Measurements from ENCODE around the gene SCRG1.

SCRG1 gene

DNA sequence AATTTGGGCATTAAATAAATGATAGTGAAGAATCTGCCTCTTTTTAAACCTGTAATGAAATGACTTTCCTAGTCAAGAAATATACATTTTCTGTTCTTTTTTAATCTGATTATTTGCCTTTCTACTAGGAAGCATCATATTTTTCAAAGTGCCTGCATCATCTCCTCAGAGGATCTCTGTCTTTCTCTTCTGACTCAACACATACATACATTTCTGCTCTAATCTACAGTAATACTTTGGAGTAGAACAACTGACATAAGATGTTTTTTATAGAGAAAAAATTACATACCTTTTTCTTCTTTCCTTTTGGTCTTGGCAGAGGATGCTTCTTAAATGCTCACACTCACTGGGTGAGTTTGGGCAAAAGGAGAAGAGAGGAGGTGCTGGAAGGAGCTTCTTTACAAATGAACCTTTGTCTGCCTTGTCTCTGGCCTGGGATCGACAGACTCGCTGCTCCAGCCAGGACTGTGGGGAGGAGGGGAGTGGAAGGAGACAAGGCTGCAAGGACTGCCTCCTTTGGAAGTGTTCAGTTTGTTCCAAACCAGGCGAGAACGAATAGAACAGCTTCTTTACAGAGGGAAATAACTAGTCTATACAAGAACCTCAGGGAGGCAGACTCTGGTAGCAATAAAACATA, at the start of gene SCRG1:
TSS of gene SCRG1 (minus strand) at position 338 of the 637 bp plus-strand sequence. CDS start 7,702 bp downstream, outside the sequence.
- no peak for DNase-seq

DNA sequence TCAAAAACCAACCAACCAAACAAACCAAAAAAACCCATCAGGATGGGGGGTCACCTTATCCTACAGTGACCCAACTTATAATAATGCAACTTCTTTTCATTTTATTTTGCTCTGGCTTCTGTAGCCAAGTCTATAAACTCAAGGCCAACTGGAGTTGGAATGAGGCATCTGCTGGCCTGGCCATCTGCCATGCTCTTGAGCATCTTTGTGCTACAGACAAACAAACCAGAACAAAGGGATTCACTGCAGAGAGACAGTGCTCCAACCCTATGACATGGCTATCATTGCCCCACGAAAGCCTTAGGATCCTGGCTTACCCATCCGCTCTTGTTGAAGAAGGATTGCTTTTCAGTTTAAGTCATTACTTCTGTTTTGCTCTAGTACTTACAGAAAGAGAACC, 49.2 kb upstream of the SCRG1 start:
- DNase-seq = no peak

DNA sequence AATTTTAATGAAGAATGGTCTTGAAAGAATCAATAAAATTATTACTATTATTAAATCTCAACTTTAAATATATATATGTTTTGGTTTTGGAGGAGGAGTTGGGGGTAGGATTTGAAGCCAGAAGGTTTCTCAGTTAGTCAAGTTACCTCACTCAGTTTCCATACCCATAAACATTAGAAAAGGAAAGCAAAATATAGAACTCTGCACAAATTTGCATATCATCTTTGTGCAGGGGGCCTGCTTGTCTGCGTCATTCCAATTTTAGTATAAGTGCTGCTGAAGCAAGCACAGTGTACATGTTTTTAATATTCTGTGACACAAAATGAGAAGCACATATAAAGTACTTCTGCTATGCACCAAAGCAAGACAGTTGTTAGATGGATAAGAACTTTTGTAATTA, 47.5 kb upstream of the SCRG1 start:
- no peak for DNase-seq

DNA sequence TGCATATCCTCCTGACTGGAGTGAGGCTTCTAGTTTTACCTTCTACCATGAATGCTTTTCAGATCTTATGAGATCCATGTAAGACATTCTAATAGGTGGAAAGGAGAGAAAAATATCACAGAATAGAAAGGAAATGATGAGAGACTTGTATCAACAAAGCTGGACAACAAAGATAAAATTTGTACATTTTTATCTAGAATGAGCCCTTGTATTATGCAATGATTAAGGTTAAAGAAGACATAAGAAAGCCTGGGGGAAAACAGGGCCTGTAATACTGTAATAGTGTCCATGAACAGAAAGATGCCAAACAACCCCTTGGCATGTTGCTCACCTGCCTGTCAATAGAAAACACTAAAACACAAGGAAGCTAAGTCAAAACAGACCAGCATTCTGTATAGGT, 44.2 kb upstream of the SCRG1 start:
- no peak for DNase-seq

DNA sequence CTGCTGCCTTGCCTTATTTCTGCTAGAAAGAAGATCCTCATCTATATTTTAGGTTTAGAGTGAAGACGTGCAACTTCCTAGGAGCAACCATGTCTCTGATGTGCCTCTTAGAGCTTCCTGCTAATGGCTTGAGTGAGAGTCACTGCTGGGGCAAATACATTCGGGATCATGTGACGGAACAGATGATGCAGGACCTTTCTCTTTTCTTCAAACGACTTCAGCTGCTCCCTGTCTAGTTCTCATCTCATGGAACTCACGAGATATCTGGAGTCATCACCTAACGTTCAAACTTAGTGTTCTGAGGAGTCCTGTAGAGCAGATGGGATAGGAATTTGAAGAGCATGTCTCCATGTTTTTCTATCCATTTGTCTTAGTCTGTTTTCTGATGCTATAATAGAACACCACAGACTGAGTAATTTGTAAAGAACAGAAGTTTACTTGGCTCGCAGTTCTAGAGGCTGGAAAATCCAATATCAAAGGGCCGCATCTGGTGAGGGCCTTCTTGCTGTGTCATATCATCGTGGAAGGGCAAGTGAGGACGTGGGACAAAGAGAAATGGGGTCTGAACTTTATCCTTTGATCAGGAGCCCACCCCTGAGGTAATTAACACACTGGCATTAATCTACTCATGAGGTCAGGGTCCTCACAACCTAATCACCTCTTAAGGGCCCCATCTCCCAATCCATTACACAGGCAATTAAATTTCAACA, 43.5 kb upstream of the SCRG1 start:
- DNase-seq = no peak

DNA sequence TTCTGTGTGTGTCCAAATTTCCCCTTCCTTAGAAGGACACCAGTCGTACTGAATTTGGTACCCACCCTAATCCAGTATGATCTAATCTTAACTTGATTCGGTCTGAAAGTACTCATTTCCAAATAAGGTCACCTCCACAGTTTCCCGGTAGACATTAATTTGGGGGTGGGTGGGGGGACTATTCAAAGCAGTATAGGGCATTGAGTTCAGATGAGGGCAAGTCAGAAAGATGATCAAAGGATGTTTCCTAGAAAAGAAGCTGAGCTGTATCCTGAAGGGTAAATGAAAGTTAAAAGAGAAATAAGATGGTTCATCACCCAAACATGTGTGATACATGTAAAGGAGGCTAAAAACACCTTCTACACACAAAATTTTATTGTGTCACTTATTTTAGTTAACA, 42.0 kb upstream of the SCRG1 start:
- no peak for DNase-seq

DNA sequence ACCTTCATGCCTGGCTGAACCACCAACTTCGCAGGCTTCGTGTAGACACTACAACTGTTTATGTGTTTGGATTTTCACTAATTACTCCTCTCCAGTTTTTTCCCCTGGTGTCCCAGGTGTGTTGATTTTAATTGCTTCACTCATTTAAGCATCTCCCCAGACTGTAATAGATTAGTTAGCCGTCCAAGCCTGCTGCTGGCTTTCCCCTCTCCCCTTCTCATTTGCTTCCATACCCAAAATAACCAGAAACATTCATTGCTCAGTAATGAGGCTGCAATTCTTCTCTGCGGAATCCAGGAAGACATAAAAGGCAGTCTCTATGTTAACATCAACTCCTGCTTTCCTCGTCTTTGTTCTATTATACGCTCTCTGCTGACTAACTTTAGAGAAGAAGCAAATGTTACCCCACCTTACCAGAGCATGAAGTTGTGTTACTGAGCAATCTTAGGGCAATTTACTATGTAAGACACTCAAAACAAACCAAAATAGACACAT, 37.9 kb upstream of the SCRG1 start:
- DNase-seq = no peak

DNA sequence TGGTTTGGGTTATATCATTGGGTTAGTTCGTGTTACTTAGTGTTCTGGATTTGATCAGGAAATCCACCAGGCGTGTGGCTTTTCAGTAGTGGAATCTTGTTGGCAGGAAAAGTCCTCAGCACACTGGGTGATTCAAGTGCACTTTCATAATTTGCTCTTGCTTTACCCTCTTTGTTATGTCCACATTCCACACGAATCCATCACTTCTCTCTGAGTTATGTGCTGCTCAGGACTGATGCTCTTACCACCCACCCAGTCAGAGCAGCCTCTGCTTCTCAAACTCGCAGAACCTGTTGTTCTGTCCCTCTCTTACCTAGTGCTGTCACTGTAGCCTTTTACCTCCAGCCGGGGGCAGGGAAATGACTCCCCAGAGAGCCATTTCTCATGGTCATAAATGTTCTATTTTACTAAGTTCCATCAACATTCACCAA, 37.2 kb upstream of the SCRG1 start:
- DNase-seq = no peak

DNA sequence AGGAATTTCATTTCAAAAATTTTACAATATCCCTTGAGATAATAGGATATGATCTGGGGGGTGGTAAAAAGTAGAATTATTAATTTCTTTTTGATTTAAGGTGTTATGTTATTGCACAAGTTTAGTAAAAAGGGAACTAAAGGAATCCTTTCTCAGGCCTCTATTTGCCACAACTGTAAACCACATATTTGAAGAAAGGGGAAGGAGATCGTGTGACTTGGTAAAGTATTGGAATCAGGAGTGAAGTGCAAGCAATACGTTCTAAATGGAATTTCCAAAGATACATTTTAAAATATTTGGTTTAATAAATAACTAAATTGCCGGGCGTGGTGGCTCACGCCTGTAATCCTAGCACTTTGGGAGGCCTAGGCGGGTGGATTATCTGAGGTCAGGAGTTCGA, 35.3 kb upstream of the SCRG1 start:
- DNase-seq = no peak

DNA sequence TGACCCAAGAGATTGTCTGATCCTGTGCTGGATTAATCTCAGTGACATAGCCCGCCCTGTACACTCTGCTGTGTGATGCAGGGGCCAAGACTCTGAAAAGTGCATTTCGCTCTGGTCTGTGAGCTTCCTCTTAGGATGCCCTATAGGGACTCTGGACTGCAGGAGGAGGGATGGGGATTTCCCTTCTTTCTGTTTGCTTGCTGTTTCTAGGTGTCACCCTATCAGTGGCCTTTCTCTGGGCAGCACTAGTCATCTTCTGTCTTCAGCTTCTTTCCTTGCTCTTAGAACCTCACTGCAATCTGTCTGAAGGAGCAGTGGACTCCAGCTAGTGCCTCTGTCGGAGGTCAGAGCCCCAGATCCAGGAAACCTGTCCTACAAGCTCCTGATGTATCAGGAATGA, 34.5 kb upstream of the SCRG1 start:
- DNase-seq = no peak

DNA sequence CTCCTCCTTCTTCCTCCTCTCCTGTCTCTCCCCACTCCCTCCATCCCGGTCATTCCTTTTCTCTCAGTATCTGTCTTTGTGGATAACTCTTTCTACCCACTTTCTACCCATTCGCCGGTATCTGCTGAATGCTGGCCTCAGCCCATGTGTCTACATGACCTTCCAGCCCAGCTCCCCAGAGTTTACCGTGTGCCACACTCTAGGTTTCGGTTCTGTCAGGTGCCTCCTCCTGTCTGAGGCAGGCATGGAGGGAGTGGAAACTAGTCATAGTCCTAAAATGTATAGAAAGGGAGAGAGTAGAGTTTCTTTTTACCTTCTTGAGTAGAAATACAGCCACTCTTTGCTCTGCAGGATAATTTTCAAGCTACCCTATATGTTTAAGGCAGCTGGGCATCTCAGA, 33.5 kb upstream of the SCRG1 start:
- no peak for DNase-seq

DNA sequence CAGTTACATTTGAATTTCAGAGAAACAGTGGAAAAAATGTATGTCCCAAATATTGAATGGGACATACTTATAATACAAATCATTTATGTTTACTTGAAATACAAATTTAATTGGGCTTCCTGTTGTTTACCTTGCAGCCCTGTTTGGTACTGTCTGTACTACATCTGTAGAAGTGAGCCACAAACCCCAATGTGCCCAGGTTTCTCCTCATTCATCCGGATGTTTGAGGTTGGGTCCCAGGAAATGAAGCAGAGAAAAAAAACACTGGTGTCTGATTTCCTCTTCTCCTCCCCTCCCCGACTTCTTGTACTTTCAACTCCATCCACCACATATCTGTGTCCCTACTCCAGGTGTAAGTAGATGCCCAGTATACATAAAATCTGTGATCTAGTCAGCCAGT, 27.1 kb upstream of the SCRG1 start:
- no peak for DNase-seq

DNA sequence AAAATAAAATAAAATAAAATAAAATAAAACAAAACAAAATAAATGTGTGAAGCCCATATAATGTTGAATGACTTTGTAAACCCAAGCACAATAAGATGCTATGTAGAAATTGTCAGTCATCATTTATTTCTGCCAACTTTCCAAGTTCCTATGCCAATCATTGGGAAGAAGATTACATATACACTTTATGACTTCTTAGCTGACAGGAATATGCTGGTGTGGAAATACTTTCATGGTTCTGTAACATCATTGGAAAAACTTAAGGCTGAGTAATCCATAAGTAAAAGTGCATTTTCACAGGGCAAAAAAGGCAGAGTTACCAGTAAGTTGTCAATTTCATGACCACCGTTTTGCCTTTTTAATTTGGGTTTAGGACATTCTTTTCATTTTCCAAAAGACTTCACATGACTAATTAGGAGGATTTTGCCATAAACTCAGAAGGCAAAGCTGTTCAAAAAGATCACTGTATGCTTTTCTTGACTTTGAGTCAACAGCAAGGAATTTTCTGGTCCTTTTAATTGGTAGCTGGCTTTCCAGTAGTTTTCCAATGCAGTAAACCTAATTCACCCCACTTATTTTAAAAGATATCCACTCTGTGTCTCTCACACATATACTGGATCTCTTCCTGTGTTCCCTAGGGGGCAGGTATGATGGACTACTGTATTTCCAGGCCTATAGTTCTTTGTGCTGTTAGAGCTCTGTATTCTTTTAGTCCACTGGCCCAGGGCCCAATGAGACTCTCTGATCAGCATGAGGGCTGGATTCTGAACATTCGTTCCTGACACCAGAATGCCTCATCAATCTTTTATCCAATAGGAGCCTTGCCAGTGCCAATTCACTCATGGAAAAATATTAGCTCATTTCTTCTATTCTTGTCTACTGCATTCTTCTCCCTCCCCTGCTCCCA, 26.2 kb upstream of the SCRG1 start:
- no peak for DNase-seq

DNA sequence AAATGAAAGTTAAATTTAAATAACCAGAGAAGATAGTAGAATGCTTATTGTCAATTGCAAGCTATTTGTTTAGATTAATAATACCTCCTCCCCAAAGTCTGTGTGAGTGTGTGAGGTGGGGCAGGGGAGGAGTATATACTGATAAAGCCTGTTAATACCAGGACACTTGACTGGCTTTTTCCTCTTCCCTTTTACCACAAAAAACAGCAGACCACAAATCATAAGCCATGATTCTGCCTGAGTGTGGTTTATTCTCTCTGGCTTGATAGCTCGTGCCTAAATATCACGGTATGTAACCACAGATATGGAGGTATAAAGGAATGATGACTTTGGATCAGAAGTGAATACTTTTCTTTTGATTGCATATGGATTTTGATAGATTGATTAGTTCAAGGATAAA, 21.9 kb upstream of the SCRG1 start:
- no peak for DNase-seq

DNA sequence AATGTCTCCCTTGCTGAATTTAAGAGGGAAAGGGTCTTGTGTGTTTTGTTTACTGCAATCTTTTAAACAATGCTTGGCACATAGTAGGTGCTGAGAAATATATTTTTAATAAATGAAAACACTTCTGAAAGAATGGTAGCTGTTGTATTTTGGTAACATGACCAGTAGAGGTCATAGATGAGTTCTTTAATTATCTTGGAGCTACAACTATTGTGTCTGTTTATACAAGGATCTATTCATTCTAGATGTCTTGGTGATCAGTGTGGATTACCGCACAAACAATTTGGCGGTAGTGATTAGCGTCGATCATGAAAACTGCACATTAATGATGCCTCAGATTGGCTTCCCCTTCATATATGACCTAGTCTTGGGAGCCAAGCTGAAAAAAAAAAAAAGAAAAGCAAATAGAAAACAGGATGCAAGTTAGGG, 21.4 kb upstream of the SCRG1 start:
- DNase-seq = no peak

DNA sequence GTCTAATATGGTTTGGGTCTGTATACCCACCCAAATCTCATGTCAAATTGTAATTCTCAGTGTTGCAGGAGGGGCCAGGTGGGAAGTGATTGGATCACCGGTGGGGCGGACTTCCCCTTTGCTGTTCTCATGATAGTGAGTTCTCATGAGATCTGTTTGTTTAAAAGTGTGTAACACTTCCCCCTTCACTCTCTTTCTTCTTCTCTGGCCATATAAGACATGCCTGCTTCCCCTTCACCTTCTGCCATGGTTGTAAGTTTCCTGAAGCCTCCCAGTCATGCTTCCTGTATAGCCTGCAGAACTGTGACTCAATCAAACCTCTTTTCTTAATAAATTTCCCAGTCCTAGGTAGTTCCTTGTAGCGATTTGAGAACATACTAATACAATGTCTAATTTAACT, 19.7 kb upstream of the SCRG1 start:
- no peak for DNase-seq

DNA sequence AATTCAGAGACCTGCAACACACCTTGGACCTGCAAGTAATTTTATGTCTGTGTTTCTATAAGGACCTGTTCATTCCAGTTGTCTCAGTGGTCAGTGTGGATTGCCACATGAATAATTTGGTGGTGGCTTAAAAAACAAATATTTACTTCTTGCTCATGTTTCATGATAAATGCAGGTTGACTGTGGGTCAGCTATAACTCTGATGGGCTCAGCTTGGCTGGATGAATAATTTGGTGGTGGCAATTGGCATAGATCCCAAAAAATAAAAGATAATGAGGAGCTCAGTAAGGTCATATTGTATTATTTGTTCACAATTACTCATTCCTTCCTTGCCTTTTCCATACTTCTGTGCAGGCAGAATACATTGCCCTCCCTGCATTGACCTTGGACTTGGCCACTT, 18.9 kb upstream of the SCRG1 start:
- no peak for DNase-seq

DNA sequence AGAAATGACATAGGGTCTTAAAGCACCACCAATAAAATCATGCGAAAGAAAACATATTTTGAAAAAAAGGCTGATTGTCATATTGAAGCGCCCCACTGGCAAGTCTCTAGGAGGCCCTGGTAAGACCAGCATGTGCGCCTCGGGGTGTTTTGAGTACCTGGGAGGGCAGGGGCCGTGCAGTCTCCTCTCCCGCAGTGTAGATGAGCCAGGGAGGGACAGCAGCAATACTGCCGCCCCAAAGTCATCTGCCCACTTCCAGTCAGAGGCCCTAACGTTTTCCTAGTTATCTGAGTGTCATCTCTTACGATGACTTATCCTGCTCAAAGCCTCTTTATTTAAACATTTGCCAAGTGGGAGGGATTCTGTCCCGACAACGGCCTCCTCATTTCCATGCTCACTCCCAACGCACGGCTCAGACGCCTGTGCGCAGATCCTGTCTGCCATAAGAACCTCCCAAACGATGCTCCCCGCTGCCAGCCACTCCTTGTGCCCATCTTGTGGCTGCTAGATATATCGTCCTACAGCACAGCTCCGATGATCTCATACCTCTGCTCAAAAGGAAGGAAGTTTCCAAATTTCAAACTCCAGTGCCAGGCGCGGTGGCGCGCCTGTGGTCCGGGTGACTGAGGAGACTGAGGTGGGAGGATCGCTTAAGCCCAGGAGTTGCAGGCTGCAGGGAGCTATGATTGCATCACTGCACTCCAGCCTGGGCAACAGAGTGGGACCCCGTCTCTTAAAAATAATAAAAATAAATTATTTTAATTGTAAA, 17.2 kb upstream of the SCRG1 start:
- DNase-seq = no peak

DNA sequence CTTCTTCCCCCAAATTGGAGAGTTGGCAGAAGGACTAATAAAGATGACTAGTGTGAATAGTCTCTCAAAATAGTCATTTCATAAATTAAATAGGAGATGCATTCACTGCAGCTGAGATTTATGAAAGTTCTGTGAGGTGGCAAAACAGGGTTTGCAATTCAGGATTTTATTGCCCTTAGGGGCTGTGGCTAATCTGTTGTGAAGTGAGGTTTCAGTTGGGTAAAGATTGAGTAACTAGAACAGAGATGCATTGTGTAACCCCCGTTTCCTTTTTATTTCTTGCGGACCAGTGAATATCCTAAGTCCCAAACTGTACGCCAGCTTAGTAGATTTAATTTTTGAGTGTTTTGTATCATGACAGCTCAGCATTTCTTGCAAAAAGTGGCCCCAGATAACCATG, 16.2 kb upstream of the SCRG1 start:
- no peak for DNase-seq

DNA sequence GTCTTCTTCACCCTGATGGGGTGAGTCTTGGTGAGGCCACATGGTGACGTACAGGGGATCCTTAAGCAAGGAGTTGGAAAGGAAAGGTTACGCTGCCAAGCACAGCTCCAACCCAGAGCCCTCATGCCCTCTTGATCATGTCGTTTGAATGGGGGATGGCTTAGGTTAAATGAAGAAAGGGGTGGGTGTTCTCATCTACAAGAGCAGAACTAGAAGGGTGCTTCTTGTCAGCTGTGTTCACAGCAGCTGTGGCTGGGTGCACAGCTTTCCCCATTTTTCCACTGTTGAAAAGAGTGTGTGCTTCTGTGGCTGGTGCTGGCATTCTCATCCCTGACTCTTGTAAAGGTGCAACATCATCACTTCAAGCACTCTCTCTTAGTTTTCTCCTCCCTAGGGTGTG, 15.5 kb upstream of the SCRG1 start:
- DNase-seq = no peak

DNA sequence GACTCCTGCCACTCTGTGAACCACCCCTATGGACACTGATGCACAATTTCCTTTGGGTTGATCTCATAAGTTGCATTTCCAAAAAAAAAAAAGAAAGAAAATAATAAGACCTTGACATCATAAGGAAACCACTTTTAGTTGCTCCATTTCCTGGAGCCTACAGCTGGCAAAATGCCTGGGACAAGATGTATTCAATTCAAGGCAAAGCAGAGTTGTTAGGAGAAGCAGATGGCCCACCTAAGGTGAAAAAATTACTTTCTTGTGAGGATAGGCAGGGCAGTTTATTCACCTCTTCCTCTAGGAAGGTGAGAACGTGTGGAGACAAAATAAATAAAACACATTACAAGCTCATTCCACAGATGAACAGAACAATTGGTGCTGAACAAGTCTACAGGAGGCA, 14.1 kb upstream of the SCRG1 start:
- no peak for DNase-seq

DNA sequence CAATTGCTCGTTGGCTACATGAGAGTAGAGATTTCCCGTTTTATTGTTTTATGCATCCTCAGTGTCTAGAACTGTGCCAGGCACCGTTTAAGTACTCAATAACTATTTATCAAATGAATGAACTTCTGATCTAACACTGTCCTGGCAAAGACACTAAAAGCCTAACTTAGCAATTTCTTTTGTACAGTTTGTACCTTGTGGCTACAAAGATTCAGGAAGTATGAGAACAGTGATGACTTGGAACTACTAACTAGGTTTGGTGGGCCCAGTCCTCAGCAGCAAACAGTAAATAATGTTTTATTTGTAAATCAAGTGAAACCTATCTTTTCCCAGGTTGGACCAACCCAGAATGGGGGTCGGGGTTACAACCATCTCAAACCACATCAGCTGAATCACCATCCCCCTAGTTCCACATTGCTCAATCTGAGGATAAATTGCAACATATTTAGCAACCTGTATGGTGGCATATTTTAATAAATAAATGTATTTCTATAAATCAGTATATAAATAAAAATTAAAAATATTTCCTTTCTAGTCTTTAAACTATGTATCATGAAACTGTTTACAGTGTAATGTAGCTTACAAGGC, 12.3 kb upstream of the SCRG1 start:
- no peak for DNase-seq

All from activated T-cell treated with anti-CD3 and anti-CD28 coated beads, Interleukin-2, amount 50 U/mL, for 48 hours (primary cell).